HCEC 1CT (cell line): ENCODE data around the gene STK32A.

Source experiments
- DNase-seq: peaks from one replicate; pipeline ENCODE4 v3.0.0-alpha.2; 2017

STK32A gene

DNA sequence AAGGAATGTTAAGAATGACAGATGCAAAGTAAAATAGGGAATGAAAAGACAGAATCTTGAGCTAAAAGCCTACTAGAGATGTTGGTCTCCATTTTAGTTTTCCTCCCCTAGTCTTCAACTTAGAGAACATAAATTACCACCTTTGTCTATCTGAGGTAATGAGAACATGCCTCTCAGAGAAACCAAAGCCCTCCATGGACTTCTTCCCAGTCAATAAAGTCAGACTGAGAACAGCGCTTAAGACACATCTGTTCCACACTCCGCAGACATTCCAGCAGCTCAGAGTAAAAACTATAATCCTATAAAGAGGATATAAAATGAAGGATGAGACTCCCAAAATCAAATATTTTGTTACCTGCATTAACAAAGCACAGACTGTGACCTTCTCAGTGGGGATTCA lies 195.8 kb downstream of the STK32A start:
- no peak for DNase-seq

DNA sequence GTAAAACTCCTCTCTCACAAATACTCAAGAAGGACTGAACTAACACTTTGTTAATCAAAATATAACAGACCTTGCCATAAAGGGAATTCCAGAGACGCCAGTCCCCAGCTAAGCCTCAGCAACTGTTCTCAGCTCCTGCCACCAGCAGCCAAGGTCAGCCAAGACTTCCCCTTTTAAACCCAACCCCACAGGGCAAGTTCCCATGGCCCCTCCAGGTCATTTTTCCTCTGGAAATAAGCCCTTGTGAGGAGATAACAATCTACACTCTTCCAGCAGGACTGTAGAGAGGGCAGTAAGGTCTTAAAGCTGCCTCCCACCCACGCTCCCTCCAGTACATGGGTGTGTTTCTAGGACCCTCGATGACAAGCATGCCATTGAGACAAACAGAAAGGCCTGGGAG lies 196.8 kb downstream of the STK32A start:
- DNase-seq, result no peak

DNA sequence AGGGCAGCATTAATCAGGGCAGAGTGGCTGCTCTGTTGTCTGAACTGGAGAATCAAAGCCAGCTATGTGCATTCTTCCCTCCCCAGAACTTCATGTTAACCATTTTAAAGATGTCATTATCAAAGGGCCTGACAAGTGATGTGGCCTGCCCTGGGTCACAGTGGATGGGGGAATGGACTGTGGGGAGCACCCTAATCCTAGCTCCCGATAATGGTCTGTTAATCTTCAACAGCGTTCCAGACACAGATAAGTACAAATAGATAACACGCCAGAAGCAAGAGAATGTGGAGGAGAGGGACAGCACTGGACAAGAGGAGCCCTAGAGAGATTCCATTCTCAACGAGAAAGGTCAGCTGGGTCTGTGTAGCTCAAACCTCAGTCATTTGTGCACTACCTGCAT lies 197.5 kb downstream of the STK32A start:
- no peak for DNase-seq

DNA sequence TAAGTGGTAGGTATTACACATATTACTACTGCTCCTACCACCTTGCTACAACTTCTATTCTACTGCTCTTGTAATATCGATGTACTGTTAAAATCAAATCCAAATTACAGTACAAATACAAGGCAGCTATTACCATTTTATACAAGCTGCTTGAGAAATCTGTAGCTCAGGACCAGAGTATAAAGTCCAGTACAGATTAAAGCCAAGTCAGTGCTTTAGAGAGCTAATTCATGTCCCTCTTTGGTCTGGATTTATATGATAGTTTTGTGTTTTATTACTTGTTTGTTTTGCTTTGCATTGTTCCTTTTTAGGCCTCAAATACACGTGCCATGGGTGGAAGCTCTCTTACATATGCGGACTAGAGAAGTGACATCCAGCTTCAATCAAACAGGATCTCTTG lies 199.2 kb downstream of the STK32A start:
- DNase-seq, result no peak

DNA sequence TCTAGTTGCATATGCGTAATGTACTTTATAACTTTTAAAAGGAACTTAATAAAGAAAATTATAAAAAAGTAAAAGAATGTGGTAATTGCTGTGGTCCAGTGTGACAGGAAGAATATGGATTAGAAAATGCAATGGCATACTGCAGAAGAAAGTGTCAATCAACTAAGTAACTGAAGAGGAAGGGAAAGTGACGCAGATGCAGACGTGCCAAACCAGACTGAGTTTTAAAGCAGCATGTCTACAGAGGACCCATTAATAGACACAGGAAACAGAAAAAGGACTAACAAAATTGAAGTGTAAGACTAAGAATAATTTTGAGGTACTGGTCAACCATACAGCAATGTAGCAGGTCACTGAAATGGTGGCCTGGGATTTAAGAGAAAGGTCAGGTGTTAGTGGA lies 201.8 kb downstream of the STK32A start:
- DNase-seq, result no peak

DNA sequence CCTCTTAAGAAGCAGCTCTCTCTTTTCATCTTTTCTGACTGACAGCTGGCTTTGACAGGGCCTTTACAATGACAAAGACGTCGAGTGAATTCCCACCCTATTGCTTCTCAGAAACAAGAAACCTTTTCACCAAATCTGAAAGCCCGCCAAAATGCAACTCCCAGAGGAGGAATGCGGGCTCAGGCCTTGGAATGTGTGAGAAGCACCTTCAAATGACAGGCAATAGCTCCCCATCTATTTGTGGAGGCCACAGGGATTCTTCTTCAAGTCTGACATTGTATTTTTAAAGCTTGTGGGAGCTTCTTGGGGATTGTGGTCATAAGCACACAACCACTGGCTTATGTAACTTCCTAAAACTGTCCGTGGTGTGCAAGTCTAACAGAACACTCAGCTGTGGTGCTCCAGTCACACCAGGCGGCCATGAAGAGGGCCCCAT lies 202.4 kb downstream of the STK32A start:
- no peak for DNase-seq
